Activated B cell treated with CpG ODN at 0.5 μM for 24 hours (primary cell): Measurements from ENCODE around the gene HRH2. TPM values are rescaled to one million over a fixed set of nuclear protein-coding genes. Genes with fewer than 3 reads are reported as not detected.

ENCODE experiments used
- ATAC-seq: fragments of 200-7000 bp; cut with Tn5 transposase; one replicate; pipeline ENCODE4 v1.10.0; 2021; ENCODE audit warnings: low read depth, mild to moderate bottlenecking, moderate library complexity
- CTCF ChIA-PET: fragments of 350-600 bp; sonication (Branson Sonifier 250); formaldehyde crosslinking; loops from one replicate; lab custom pipeline; 2021; ENCODE audit warnings: antibody characterized with exemption; lab: Charles Lee
- POLR2A ChIA-PET: fragments of 350-600 bp; sonication (Branson Sonifier 250); formaldehyde crosslinking; loops from one replicate; lab custom pipeline; 2021; ENCODE audit warnings: antibody characterized with exemption; lab: Charles Lee
- DNase-seq: peaks from one replicate; pipeline ENCODE4 v3.0.0; 2022
- H3K27ac Mint-ChIP-seq: one replicate; pipeline ENCODE4 v1.8.0; 2020; ENCODE audit warnings: mixed read lengths
- H3K27me3 Mint-ChIP-seq: one replicate; pipeline ENCODE4 v1.8.0; 2021; ENCODE audit warnings: mixed read lengths
- H3K36me3 Mint-ChIP-seq: one replicate; pipeline ENCODE4 v1.8.0; 2021; ENCODE audit warnings: low read depth, mixed read lengths
- H3K4me1 Mint-ChIP-seq: one replicate; pipeline ENCODE4 v1.8.0; 2021; ENCODE audit warnings: mixed read lengths
- H3K4me3 Mint-ChIP-seq: one replicate; pipeline ENCODE4 v1.8.0; 2020; ENCODE audit warnings: mild to moderate bottlenecking, mixed read lengths
- H3K9me3 Mint-ChIP-seq: one replicate; pipeline ENCODE4 v1.8.0; 2020; ENCODE audit warnings: mixed read lengths
- intact Hi-C: fragments of 100-400 bp; cut with micrococcal nuclease; formaldehyde crosslinking; loops from one replicate; pipeline ENCODE4 v1.15.1; 2024
- total RNA-seq: library from RNA; stranded (reverse); gene quantifications from 2 replicates; pipeline ENCODE4 v1.2.3, GENCODE V29; 2022
- TF ChIP-seq, protein P1 (sequence below): fragments of 200-600 bp; IDR thresholded peaks from one replicate; pipeline ENCODE4 v1.8.0; 2022; ENCODE audit warnings: antibody characterized with exemption, mild to moderate bottlenecking

Gene HRH2
- total RNA-seq, 1 donor from 2014 or later = not detected

DNA sequence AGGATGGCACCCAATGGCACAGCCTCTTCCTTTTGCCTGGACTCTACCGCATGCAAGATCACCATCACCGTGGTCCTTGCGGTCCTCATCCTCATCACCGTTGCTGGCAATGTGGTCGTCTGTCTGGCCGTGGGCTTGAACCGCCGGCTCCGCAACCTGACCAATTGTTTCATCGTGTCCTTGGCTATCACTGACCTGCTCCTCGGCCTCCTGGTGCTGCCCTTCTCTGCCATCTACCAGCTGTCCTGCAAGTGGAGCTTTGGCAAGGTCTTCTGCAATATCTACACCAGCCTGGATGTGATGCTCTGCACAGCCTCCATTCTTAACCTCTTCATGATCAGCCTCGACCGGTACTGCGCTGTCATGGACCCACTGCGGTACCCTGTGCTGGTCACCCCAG, 25.4 kb downstream of the HRH2 start:
- H3K4me1 Mint-ChIP-seq = no peaks in the 10 kb centered on the region
- peaks cover 4% of the 10 kb centered on the region for H3K27me3 Mint-ChIP-seq
- DNase-seq (no peak), ATAC-seq (no peak)
- ChIA-PET POLR2A (no interaction called here), CTCF (no interaction called here)
- no peaks in the 10 kb centered on the region for H3K36me3 Mint-ChIP-seq
- TF ChIP-seq, protein P1, sequence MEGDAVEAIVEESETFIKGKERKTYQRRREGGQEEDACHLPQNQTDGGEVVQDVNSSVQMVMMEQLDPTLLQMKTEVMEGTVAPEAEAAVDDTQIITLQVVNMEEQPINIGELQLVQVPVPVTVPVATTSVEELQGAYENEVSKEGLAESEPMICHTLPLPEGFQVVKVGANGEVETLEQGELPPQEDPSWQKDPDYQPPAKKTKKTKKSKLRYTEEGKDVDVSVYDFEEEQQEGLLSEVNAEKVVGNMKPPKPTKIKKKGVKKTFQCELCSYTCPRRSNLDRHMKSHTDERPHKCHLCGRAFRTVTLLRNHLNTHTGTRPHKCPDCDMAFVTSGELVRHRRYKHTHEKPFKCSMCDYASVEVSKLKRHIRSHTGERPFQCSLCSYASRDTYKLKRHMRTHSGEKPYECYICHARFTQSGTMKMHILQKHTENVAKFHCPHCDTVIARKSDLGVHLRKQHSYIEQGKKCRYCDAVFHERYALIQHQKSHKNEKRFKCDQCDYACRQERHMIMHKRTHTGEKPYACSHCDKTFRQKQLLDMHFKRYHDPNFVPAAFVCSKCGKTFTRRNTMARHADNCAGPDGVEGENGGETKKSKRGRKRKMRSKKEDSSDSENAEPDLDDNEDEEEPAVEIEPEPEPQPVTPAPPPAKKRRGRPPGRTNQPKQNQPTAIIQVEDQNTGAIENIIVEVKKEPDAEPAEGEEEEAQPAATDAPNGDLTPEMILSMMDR = no peak
- no peak overlapping the region for H3K4me3 Mint-ChIP-seq
- H3K27ac Mint-ChIP-seq = no peak overlapping the region
- intact Hi-C loops = no loop called here
- H3K9me3 Mint-ChIP-seq = no peaks in the 10 kb centered on the region

DNA sequence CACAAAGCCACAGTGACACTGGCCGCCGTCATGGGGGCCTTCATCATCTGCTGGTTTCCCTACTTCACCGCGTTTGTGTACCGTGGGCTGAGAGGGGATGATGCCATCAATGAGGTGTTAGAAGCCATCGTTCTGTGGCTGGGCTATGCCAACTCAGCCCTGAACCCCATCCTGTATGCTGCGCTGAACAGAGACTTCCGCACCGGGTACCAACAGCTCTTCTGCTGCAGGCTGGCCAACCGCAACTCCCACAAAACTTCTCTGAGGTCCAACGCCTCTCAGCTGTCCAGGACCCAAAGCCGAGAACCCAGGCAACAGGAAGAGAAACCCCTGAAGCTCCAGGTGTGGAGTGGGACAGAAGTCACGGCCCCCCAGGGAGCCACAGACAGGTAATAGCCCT, 26.1 kb downstream of the HRH2 start:
- DNase-seq = no peak
- no peaks in the 10 kb centered on the region for H3K36me3 Mint-ChIP-seq
- no peaks in the 10 kb centered on the region for H3K4me1 Mint-ChIP-seq
- POLR2A ChIA-PET = no interaction called here
- H3K27me3 Mint-ChIP-seq = peaks cover 5% of the 10 kb centered on the region
- TF ChIP-seq, protein P1 = no peak
- CTCF ChIA-PET = no interaction called here
- H3K9me3 Mint-ChIP-seq = no peaks in the 10 kb centered on the region
- H3K27ac Mint-ChIP-seq = no peak overlapping the region
- no peak for ATAC-seq
- intact Hi-C loops = no loop called here
- H3K4me3 Mint-ChIP-seq = no peak overlapping the region

DNA sequence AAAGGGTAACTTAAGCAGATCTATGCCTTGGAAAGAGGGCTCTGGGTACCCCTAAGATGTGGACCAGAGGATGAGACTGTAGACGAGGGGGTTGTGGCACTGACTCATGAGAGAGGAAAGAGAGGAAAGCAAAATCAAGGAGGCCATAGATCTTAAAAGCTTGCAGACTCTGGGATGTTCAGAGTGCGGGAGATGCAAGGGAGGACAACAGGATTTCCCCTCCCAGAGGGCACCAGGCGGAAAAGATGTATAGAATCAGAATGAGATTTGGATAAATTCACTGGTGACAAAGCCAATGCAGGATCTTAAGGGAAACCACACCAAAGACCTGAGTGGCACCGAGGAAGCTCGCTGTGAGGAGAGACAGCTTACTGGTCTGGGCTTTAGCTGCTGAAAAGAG, 27.1 kb downstream of the HRH2 start:
- Mint-ChIP-seq H3K4me1 (no peaks in the 10 kb centered on the region), H3K27me3 (peaks cover 12% of the 10 kb centered on the region), H3K27ac (no peak overlapping the region), H3K9me3 (no peaks in the 10 kb centered on the region), H3K36me3 (no peaks in the 10 kb centered on the region), H3K4me3 (no peak overlapping the region)
- POLR2A ChIA-PET = no interaction called here
- CTCF ChIA-PET = no interaction called here
- TF ChIP-seq, protein P1 = no peak
- intact Hi-C loops = no loop called here
- DNase-seq (no peak), ATAC-seq (no peak)

DNA sequence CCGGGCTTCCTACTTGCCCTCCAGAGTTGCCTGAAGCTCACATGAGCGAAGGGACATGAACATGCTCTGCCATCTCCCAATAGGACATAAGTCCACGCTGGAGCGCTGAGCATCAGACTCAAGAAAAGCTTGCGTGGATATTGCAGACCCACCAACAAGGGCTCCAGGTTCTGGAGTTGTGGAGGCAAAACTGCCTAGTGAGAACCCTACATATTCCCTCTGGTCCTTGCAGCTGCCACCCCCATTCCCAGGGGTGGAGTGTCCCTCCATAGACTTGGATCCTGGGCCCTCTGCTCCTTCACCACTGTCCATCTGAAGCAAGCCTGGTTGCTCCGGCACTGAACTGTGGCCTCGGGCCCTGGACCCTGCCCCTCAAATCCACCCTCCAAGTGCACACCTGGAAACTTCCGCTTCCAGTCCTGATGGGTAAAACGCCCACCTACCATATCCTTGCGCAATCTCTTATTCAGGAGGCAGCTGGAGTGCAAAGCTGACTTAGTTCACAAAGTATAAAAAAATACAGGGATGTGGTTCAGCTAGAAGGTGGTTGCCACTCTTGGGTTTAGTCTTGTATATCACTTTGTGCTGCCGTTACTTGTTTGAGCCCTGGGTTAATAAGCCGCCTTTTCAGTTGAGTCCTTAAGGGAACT, 28.0 kb downstream of the HRH2 start:
- no peaks in the 10 kb centered on the region for H3K4me1 Mint-ChIP-seq
- no peaks in the 10 kb centered on the region for H3K9me3 Mint-ChIP-seq
- H3K27ac Mint-ChIP-seq = no peak overlapping the region
- no peaks in the 10 kb centered on the region for H3K36me3 Mint-ChIP-seq
- H3K27me3 Mint-ChIP-seq = peaks cover 13% of the 10 kb centered on the region
- DNase-seq (no peak), ATAC-seq (no peak)
- ChIA-PET CTCF (no interaction called here), POLR2A (no interaction called here)
- no peak overlapping the region for H3K4me3 Mint-ChIP-seq
- TF ChIP-seq, protein P1 = no peak
- intact Hi-C loops = no loop called here

DNA sequence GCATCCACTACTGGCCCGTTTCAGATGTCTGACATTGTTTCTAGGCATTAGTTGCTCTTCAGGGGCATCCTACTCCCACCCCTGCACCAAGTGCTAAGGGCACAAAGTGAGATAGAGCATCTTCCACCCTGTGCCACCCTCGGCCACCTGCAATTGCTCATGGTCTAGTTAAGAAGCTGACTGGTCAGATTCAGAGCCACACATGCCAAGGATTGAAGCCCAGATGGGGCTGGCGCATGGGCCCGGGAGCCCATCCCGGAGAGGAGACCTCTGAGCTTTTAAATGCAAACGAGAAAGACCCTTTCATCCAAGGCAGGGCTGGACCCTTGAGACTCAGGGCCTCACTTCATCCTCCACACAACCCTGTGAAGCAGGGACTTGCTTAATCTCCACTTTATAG, 28.5 kb downstream of the HRH2 start:
- Mint-ChIP-seq H3K4me1 (no peaks in the 10 kb centered on the region), H3K27ac (no peak overlapping the region), H3K27me3 (peaks cover 16% of the 10 kb centered on the region), H3K4me3 (no peak overlapping the region), H3K36me3 (no peaks in the 10 kb centered on the region), H3K9me3 (no peaks in the 10 kb centered on the region)
- ChIA-PET POLR2A (no interaction called here), CTCF (no interaction called here)
- TF ChIP-seq, protein P1 = no peak
- intact Hi-C loops = no loop called here
- DNase-seq (no peak), ATAC-seq (no peak)
